BJ (cell line): ENCODE data around the gene CIRBP. TPM values are rescaled to one million over a fixed set of nuclear protein-coding genes. Genes with fewer than 3 reads are reported as not detected.

Experiments
- CTCF ChIA-PET: fragments of 350-600 bp; formaldehyde crosslinking; extraction: SDS; loops from one replicate; lab custom pipeline; 2021; ENCODE audit warnings: antibody characterized with exemption, inconsistent platforms; lab: Yijun Ruan, JAX
- POLR2A ChIA-PET: fragments of 300-600 bp; sonication (Branson Sonifier 250); formaldehyde crosslinking; extraction: SDS; loops from one replicate; lab custom pipeline; 2021; ENCODE audit warnings: antibody characterized with exemption; lab: Charles Lee
- DNase-seq: peaks from one replicate; pipeline ENCODE4 v3.0.0-alpha.2; 2011; ENCODE audit warnings: low read depth
- H3K27me3 ChIP-seq: 2 replicates; pipeline ENCODE4 v1.6.0; 2011; ENCODE audit warnings: low read length; ENCODE audit not compliant: control insufficient read depth, insufficient read depth
- H3K36me3 ChIP-seq: 2 replicates; pipeline ENCODE4 v1.5.1; 2011; ENCODE audit warnings: low read length; ENCODE audit not compliant: control insufficient read depth, insufficient read depth
- H3K4me3 ChIP-seq: 2 replicates; pipeline ENCODE4 v1.5.1; 2011; ENCODE audit warnings: low read depth, mild to moderate bottlenecking, control low read depth, low read length
- CTCF ChIP-seq: IDR thresholded peaks from 2 replicates; pipeline ENCODE4 v1.5.1; 2011; ENCODE audit warnings: low read depth, mild to moderate bottlenecking, control low read depth, inconsistent platforms, low read length, moderate library complexity; ENCODE audit not compliant: insufficient read depth
- polyA plus RNA-seq: library from polyadenylated mRNA; depleted of rRNA; stranded (reverse); fragments of >200 nt; gene quantifications from 2 replicates; pipeline ENCODE4 v1.2.3, GENCODE V29; 2011

The CIRBP gene
- polyA plus RNA-seq, 1 experiment = 342 TPM

DNA sequence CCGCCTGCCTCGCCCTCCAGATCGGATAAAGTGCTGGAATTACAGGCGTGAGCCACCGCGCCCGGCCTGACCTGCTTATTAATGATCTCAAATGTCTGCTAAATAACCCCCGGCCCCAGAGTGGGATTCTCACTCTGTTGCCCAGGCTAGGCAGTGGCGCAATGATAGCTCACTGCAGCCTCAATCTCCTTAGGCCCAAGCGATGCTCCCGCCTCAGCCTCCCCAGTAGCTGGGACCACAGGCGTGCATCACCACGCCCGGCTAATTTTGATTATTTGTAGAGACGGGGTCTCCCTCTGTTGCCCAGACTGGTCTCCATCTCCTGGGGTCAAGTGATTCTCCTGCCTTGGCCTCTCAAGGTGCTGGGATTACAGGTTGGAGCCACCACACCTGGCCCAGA, 28.2 kb upstream of the CIRBP start:
- DNase-seq = no peak

GRCh38 chr19:1241417-1242095, 27.6 kb upstream of the CIRBP start, which contains the start of gene ATP5F1D:
ATP5F1D (plus strand) TSS chr19:1241751; CDS start chr19:1241851, 100 bp downstream.
- TF ChIP-seq CTCF = no peak
- ChIA-PET POLR2A (interaction anchor here (1.4 kb wide), 1 partner anchor 28 kb away, joined by 11 read pairs; the partner anchor contains the start of gene CIRBP), CTCF (interaction anchor here (0.9 to 7.5 kb wide), 7 partner anchors 22 to 260 kb away, joined by 3 to 437 read pairs (median 4); partner anchors contain the start of genes CIRBP and WDR18)
- Histone ChIP-seq H3K27me3 (no peaks in the 10 kb centered on the region), H3K4me3 (peak within 1 kb of the TSS; percentile 75), H3K36me3 (peaks cover 2% of the 10 kb centered on the region)
- no peak for DNase-seq

More for the DNA sequence above, 28.2 kb upstream of the CIRBP start:
- no peak for TF ChIP-seq CTCF
- peak overlapping the region; percentile 75; the same call in 1 of the 2 replicates for H3K4me3 ChIP-seq
- CTCF ChIA-PET = interaction anchor here (0.6 to 7.5 kb wide), 12 partner anchors 19 to 259 kb away, joined by 3 to 437 read pairs (median 4); partner anchors contain the start of genes CIRBP and WDR18
- no peaks in the 10 kb centered on the region for H3K27me3 ChIP-seq
- POLR2A ChIA-PET = interaction anchor here (1.4 kb wide), 1 partner anchor 28 kb away, joined by 11 read pairs; the partner anchor contains the start of gene CIRBP
- H3K36me3 ChIP-seq = peaks cover 2% of the 10 kb centered on the region

- DNase-seq = no peak
- ChIA-PET POLR2A (interaction anchor here (0.5 to 4.5 kb wide), 6 partner anchors 9 to 259 kb away, joined by 3 to 78 read pairs (median 6); partner anchors contain the start of genes CIRBP and FAM174C), CTCF (interaction anchor here (0.6 to 7.5 kb wide), 40 partner anchors 9 to 341 kb away, joined by 3 to 437 read pairs (median 4); partner anchors contain the start of genes CIRBP, FAM174C, GPX4 and RNU6-2)
- H3K4me3 ChIP-seq = peak overlapping the region; percentile 24
- no peaks in the 10 kb centered on the region for H3K27me3 ChIP-seq
- TF ChIP-seq CTCF = peak; percentile 98
- peaks cover 2% of the 10 kb centered on the region for H3K36me3 ChIP-seq
Observed at GRCh38 chr19:1243768-1244692, 25.1 kb upstream of the CIRBP start.

- no peaks in the 10 kb centered on the region for H3K27me3 ChIP-seq
- TF ChIP-seq CTCF = no peak
- H3K36me3 ChIP-seq = peaks cover 2% of the 10 kb centered on the region
- CTCF ChIA-PET = interaction anchor here (0.6 to 7.5 kb wide), 37 partner anchors 8 to 342 kb away, joined by 3 to 437 read pairs (median 4); partner anchors contain the start of genes CIRBP, FAM174C, GPX4 and RNU6-2
- peak overlapping the region; percentile 24 for H3K4me3 ChIP-seq
- no peak for DNase-seq
- POLR2A ChIA-PET = interaction anchor here (0.5 to 4.5 kb wide), 5 partner anchors 8 to 260 kb away, joined by 3 to 78 read pairs (median 7); partner anchors contain the start of gene CIRBP
Observed at GRCh38 chr19:1244693-1245451, 24.3 kb upstream of the CIRBP start.
